Endothelial cell of umbilical vein (primary cell): ENCODE measurements around the gene RXFP4. TPM values are rescaled to one million over a fixed set of nuclear protein-coding genes. Genes with fewer than 3 reads are reported as not detected.

ENCODE experiments used
- BruUV-seq: library from RNA; stranded (reverse); fragments of 400-500 nt; replicated peaks from 2 replicates; lab custom pipeline; 2021; lab: Mats Ljungman, UMichigan
- CTCF ChIA-PET: fragments of 300-600, 350-600 bp; sonication (Branson Sonifier 250); formaldehyde crosslinking; loops from one replicate; lab custom pipeline; 2021; ENCODE audit warnings: antibody characterized with exemption, inconsistent platforms; lab: Charles Lee
- POLR2A ChIA-PET: fragments of 300-600, 350-600 bp; sonication (Branson Sonifier 250); formaldehyde crosslinking; loops from one replicate; lab custom pipeline; 2021; ENCODE audit warnings: antibody characterized with exemption, inconsistent platforms; lab: Charles Lee
- DNase-seq: peaks from one replicate; pipeline ENCODE4 v3.0.0-alpha.2; 2011; ENCODE audit warnings: low read depth, low spot score
- FAIRE-seq: peaks from 2 replicates; lab custom pipeline; 2011; peaks lifted over from hg19 to GRCh38; lab: Jason Lieb, UNC
- H2AFZ ChIP-seq: 2 replicates; pipeline ENCODE4 v1.6.0; 2012; ENCODE audit warnings: low read depth, low read length, control low read depth, inconsistent platforms
- H3K27ac ChIP-seq: 2 replicates; pipeline ENCODE4 v1.5.1; 2011; ENCODE audit warnings: low read depth, mild to moderate bottlenecking, control low read depth, low read length, moderate library complexity; ENCODE audit not compliant: insufficient read depth
- H3K27me3 ChIP-seq, 2 experiments: 2 replicates each; pipeline versions ENCODE4 v1.6.0 to v1.6.1; 2011; ENCODE audit warnings: low read length in 2 of 2, mixed read lengths in 1 of 2; ENCODE audit not compliant: control insufficient read depth in 2 of 2, insufficient read depth in 2 of 2
- H3K36me3 ChIP-seq, 2 experiments: 2 replicates in 1 of 2; 3 replicates in 1 of 2; pipeline ENCODE4 v1.5.1; 2011; ENCODE audit warnings: low read length in 2 of 2, mild to moderate bottlenecking in 1 of 2, moderate library complexity in 1 of 2; ENCODE audit not compliant: control insufficient read depth in 2 of 2, insufficient read depth in 2 of 2; ENCODE audit errors: extremely low read depth in 1 of 2
- H3K4me1 ChIP-seq: 3 replicates; pipeline ENCODE4 v1.5.1; 2011; ENCODE audit warnings: mild to moderate bottlenecking, low read length; ENCODE audit not compliant: control insufficient read depth, insufficient read depth; ENCODE audit errors: extremely low read depth
- H3K4me2 ChIP-seq: 2 replicates; pipeline ENCODE4 v1.6.1; 2011; ENCODE audit warnings: low read length, control low read depth, mixed read lengths; ENCODE audit not compliant: insufficient read depth
- H3K4me3 ChIP-seq, 3 experiments: fragments of 200-600 bp in 1 of 3; sonication (generic), shearing (Covaris generic) in 1 of 3; replicated peaks in 1 of 3; 2 replicates each; pipeline ENCODE4 v1.5.1; 2011 to 2016; ENCODE audit warnings: control low read depth in 3 of 3, low read length in 3 of 3, mild to moderate bottlenecking in 2 of 3, inconsistent platforms in 1 of 3, low read depth in 1 of 3, moderate library complexity in 1 of 3; ENCODE audit not compliant: insufficient read depth in 1 of 3
- H3K79me2 ChIP-seq: 2 replicates; pipeline ENCODE4 v1.6.0; 2012; ENCODE audit warnings: low read length, inconsistent platforms; ENCODE audit not compliant: control insufficient read depth, insufficient read depth
- H3K9ac ChIP-seq: replicated peaks from 2 replicates; pipeline ENCODE3; 2011; ENCODE audit warnings: low read length, control low read depth; ENCODE audit not compliant: insufficient read depth; ENCODE audit errors: extremely low read depth
- H3K9me1 ChIP-seq: replicated peaks from 3 replicates; pipeline ENCODE4 v1.6.0; 2011; ENCODE audit warnings: mild to moderate bottlenecking, low read length; ENCODE audit not compliant: control insufficient read depth, insufficient read depth; ENCODE audit errors: extremely low read depth
- H3K9me3 ChIP-seq: replicated peaks from 2 replicates; pipeline ENCODE4 v1.5.1; 2012; ENCODE audit warnings: low read length, inconsistent platforms; ENCODE audit not compliant: control insufficient read depth, insufficient read depth
- H4K20me1 ChIP-seq: replicated peaks from 2 replicates; pipeline ENCODE3; 2011; ENCODE audit warnings: mild to moderate bottlenecking, low read length; ENCODE audit not compliant: control insufficient read depth, insufficient read depth; ENCODE audit errors: extremely low read depth
- FOS ChIP-seq: IDR thresholded peaks from 2 replicates; pipeline ENCODE4 v1.6.1; 2011; ENCODE audit warnings: mild to moderate bottlenecking, low read length, moderate library complexity, borderline replicate concordance; ENCODE audit not compliant: insufficient read depth
- POLR2A ChIP-seq: IDR thresholded peaks from 2 replicates; pipeline ENCODE4 v1.6.1; 2012; ENCODE audit warnings: low read depth, mild to moderate bottlenecking, control low read depth, low read length
- dilution Hi-C: fragments of 300-500 bp; cut with MboI; formaldehyde crosslinking; loops from one replicate; pipeline ENCODE4 v1.15.0; 2019; ENCODE audit warnings: low sequenced_read_pairs; ENCODE audit not compliant: extremely low pct_ligation_motif_present
- intact Hi-C: fragments of 100-400 bp; cut with micrococcal nuclease; formaldehyde crosslinking; loops from one replicate; pipeline ENCODE4 v1.10.0; 2022
- polyA plus RNA-seq, 4 experiments: library from polyadenylated mRNA; depleted of rRNA in 3 of 4; stranded (reverse) in 3 of 4; unstranded in 1 of 4; fragments of >200 nt; gene quantifications; 2 replicates each; pipeline versions ENCODE4 v1.2.1 to v1.2.3, GENCODE V29; 2011 to 2012; ENCODE audit warnings: missing spikeins in 1 of 4
- total RNA-seq: library from RNA; stranded (reverse); gene quantifications from 2 replicates; pipeline ENCODE4 v1.2.3, GENCODE V29; 2021

Gene RXFP4
- total and polyA plus RNA-seq, 2 donors (not counting 3 experiments of a cell fraction or from before 2014, with no cell fraction given) = not detected

GRCh38 chr1:155973723-155974122 is 32.3 kb downstream of the RXFP4 start:
- FAIRE-seq = no peak
- Histone ChIP-seq H3K9me1 (no peaks in the 10 kb centered on the region), H3K79me2 (peaks cover 85% of the 10 kb centered on the region), H3K4me3 (no peak overlapping the region), H3K27me3 (no peaks in the 10 kb centered on the region), H3K4me1 (peaks cover 73% of the 10 kb centered on the region), H3K9me3 (no peaks in the 10 kb centered on the region), H2AFZ (no peak overlapping the region), H3K27ac (no peak overlapping the region), H3K36me3 (peaks cover 0 to 5% of the 10 kb centered on the region in 2 experiments), H4K20me1 (no peaks in the 10 kb centered on the region), H3K9ac (no peak overlapping the region), H3K4me2 (no peak overlapping the region)
- dilution Hi-C loops = no loop called here
- BruUV-seq = no TSS peak
- intact Hi-C loops = no loop called here
- CTCF ChIA-PET = interaction anchor here (0.8 to 12.1 kb wide), 5 partner anchors 10 to 36 kb away, joined by 3 to 138 read pairs (median 5); no protein-coding TSS in a partner anchor
- POLR2A ChIA-PET = no interaction called here
- no peak for DNase-seq
- no peak for TF ChIP-seq POLR2A

GRCh38 chr1:155974208-155975115 is 33.0 kb downstream of the RXFP4 start:
- no peak overlapping the region for H3K27ac ChIP-seq
- H3K36me3 ChIP-seq = peaks cover 0 to 2% of the 10 kb centered on the region in 2 experiments
- DNase-seq (no peak), FAIRE-seq (peak; percentile 55)
- H3K4me3 ChIP-seq = peak overlapping the region in 2 of 3 experiments; percentile 43 to 76
- H3K9me3 ChIP-seq = no peaks in the 10 kb centered on the region
- peaks cover 82% of the 10 kb centered on the region for H3K79me2 ChIP-seq
- POLR2A ChIA-PET = no interaction called here
- no peaks in the 10 kb centered on the region for H3K27me3 ChIP-seq
- dilution Hi-C loops = no loop called here
- no peak overlapping the region for H2AFZ ChIP-seq
- H3K9me1 ChIP-seq = no peaks in the 10 kb centered on the region
- no TSS peak for BruUV-seq
- H3K9ac ChIP-seq = no peak overlapping the region
- intact Hi-C loops = no loop called here
- TF ChIP-seq FOS = no peak
- peak overlapping the region; percentile 78 for H3K4me2 ChIP-seq
- CTCF ChIA-PET = interaction anchor here (0.6 to 12.1 kb wide), 9 partner anchors 8 to 231 kb away, joined by 3 to 138 read pairs (median 4); no protein-coding TSS in a partner anchor
- H4K20me1 ChIP-seq = no peaks in the 10 kb centered on the region
- H3K4me1 ChIP-seq = peaks cover 73% of the 10 kb centered on the region
